HL-60/S4 treated with phorbol 12-myristate 13-acetate at 8.2 ng/mL for 4 days and 3 days (cell line): Measurements from ENCODE around the gene KRR1.

Experiments used
- in situ Hi-C: fragments of 300-500 bp; cut with MboI; formaldehyde crosslinking; loops from 2 replicates; pipeline ENCODE4 v1.15.0; 2022; ENCODE audit warnings: low sequenced_read_pairs

KRR1 gene

GRCh38 chr12:75511116-75512048 is at the start of gene KRR1:
TSS of gene KRR1 (minus strand) at chr12:75511609. CDS start at chr12:75511597, 12 bp downstream.
- in situ Hi-C loops = loop anchor here (25.0 kb wide), 1 partner anchor 826 kb away; the partner anchor contains the start of gene BBS10

- in situ Hi-C loops = no loop called here
Measured at GRCh38 chr12:75560167-75560566, 48.8 kb upstream of the KRR1 start.

- in situ Hi-C loops = no loop called here
Measured at GRCh38 chr12:75558287-75558686, 46.9 kb upstream of the KRR1 start.

GRCh38 chr12:75556311-75556899 is 45.0 kb upstream of the KRR1 start:
- in situ Hi-C loops = no loop called here

- in situ Hi-C loops = no loop called here
Measured at GRCh38 chr12:75554556-75554880, 43.1 kb upstream of the KRR1 start.

- in situ Hi-C loops = no loop called here
Measured at GRCh38 chr12:75553836-75554555, 42.6 kb upstream of the KRR1 start.

- in situ Hi-C loops = no loop called here
Measured at GRCh38 chr12:75553398-75553797, 42.0 kb upstream of the KRR1 start.

- in situ Hi-C loops = no loop called here
Measured at GRCh38 chr12:75551477-75551876, 40.1 kb upstream of the KRR1 start.

- in situ Hi-C loops = no loop called here
Measured at GRCh38 chr12:75550401-75551240, 39.2 kb upstream of the KRR1 start.

GRCh38 chr12:75549989-75550388 is 38.6 kb upstream of the KRR1 start:
- in situ Hi-C loops = no loop called here

GRCh38 chr12:75548879-75549278 is 37.5 kb upstream of the KRR1 start:
- in situ Hi-C loops = no loop called here

- in situ Hi-C loops = no loop called here
Measured at GRCh38 chr12:75545636-75546035, 34.2 kb upstream of the KRR1 start.

- in situ Hi-C loops = no loop called here
Measured at GRCh38 chr12:75543529-75543928, 32.1 kb upstream of the KRR1 start.

- in situ Hi-C loops = no loop called here
Measured at GRCh38 chr12:75542942-75543341, 31.5 kb upstream of the KRR1 start.

- in situ Hi-C loops = no loop called here
Measured at GRCh38 chr12:75539889-75540288, 28.5 kb upstream of the KRR1 start.

- in situ Hi-C loops = no loop called here
Measured at GRCh38 chr12:75533239-75533638, 21.8 kb upstream of the KRR1 start.

- in situ Hi-C loops = loop anchor here (10.0 kb wide), 1 partner anchor 505 kb away; the partner anchor contains the start of gene PHLDA1
Measured at GRCh38 chr12:75529826-75530225, 18.4 kb upstream of the KRR1 start.

GRCh38 chr12:75529316-75529715 is 17.9 kb upstream of the KRR1 start:
- in situ Hi-C loops = loop anchor here (10.0 kb wide), 1 partner anchor 505 kb away; the partner anchor contains the start of gene PHLDA1

GRCh38 chr12:75528692-75529091 is 17.3 kb upstream of the KRR1 start:
- in situ Hi-C loops = loop anchor here (10.0 kb wide), 1 partner anchor 506 kb away; the partner anchor contains the start of gene PHLDA1

- in situ Hi-C loops = loop anchor here (10.0 kb wide), 1 partner anchor 507 kb away; the partner anchor contains the start of gene PHLDA1
Measured at GRCh38 chr12:75528272-75528671, 16.9 kb upstream of the KRR1 start.
